ENCODE measurements around the gene CD63.

The CD63 gene

DNA sequence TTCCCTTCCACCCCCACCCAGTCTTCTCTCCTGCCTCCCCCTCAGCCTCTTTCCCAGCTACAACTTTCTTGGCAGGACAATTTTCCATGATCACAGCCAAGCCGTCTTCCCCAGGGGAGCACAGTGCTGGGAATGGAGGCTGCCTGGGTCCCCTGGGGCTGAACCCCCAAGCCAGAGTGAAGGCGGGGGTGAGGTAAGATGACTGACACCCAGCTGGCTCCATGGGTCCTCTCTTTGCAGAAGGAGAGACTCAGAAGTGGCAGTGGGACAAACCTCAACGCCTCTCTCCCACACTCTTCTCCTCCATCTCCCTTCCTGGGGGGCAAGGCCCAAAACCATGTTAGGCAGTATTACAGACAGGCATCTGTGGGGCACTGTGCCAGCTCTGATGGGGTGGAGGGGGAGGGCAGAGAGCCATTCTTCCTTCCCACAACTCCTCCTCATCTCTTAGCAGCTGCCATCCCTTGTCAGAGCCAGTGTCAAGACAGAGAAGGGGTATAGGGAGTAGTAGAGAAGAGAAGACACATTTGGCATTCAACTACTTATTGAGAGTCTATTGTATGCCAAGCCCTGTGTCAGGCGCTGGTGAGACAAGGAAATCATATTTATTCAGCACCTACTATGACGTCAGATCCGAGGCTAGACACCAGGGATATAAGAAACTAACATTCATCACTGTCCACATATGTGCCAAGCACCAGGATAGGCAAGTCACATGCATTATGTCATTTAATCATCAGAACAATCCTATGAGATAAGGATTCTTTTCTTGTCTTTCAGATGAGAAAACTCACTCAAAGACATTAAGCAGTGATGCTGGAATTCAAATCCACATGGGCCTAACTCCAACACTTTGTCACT lies 24.7 kb downstream of the CD63 start:
- DNase-seq: no peak

DNA sequence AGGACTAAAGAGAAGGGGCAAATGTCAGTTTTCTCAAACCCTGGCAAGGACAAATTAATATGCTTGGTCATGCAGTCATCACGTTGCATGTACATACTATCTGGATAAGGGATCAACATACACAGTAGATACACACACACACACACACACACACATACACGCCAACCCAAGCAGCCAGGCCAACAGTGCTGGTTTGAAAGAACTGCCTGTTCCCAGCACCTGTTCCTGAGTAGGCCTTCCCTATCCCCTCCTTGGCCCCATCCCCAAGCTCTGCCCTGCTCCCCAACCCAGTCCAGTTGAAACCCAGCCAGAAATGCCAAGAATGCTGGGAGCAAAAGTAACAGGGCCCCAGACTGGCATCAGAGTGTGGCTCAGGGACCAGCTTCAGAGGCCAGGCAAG lies 25.5 kb downstream of the CD63 start:
- no peak for DNase-seq

DNA sequence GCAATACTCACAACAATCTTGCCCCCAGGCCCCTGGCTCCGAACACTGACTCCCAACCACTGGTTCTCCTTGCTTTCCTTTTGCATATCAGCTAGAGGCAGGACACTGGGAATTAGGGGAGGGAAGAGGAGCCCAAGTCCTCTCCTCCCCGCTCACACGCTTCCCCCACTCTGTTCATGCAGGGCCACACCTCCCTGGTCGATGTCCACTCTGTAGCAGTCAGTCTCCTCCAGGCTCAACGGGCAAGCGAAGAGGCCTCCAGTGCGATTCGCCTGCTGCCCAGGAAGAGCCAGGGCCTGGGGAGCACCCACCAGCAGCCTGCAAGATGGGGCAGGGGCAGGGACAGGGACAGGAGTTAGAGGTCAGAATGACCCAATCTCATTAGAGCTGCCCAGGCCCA lies 25.9 kb downstream of the CD63 start:
- DNase-seq: no peak

DNA sequence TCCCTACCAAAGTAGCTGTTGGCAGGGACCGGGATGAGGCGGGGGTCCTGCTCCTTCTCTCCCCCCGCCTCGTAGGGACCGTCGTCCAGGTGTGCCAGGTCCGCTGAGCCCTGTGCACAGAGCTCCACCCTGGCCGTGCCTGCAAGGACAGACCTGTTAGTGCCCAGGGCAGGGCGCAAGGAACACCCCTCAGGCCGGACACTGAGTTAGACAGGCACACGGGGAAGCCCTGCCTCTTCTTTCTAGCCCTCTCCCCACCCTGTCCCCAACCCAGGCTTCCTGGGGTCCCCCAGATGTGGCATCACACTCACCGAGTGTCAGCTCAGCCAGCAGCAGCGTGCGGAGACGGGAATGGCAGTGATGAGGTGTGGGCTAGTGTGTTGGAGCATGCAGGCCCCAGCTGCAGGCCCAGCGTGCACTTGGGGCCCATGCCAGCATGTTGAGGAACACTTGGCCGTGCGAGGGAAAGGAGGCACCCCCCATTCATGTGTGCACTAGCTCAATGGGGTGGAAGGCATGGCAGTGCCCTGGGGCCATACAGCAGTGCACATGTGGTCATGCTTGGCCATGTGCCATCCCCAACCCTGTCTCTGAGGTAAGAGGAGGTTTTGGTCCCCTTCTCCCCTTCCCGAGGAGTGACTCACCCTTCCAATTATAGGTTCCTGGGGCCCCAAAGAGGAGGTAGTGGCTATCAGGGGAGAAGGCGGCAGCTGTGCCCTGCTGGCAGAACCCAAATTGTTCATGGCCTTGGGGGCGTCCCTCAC lies 28.4 kb downstream of the CD63 start:
- no peak for DNase-seq

DNA sequence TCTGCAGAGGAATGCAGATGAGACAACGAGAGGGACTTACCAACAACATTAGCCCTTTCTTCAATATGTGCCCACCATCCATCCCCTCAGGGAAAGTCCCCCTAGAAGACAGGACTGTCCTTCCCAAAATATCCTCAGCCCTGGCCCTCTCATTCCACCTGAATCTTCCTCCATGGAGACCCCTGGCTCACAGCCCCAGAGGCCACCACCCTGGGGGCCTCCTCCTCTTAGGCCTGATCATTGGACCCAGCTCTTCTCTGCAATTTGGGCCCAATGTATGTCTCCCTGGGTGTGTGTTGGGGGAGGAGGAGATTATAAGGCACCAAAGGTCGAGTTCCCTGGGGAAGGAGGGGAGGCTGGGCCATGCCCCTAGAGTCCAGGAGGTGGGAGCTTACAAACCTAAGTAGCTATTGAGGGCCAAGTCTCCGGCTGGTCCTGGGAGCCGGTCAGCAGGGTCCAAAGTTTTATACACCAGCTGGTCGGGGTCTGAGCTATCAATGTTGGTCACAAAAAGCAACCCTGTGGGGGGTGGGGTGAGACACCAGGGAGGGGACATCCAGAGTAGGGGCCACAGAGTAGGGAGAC lies 29.2 kb downstream of the CD63 start:
- no peak for DNase-seq

DNA sequence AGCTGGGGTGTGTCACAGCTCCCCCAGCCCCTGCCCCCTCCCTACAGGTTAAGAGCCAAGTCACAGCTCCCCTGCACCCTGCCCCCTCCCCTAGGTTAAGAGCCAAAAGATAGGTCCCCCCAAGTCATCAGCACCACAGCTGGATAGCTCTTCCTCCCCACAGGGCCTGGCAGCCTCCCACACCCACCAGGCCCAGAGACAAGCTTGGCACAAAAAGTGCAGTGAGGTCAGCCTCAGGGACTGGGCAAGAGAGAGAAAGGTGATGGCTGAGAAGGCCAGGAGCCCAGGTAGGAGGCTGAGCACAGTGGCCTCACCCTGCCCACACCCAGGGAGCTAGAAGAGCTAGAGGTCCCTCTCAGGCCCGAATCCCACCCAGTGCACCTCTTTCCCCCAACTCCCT lies 29.8 kb downstream of the CD63 start:
- no peak for DNase-seq

DNA sequence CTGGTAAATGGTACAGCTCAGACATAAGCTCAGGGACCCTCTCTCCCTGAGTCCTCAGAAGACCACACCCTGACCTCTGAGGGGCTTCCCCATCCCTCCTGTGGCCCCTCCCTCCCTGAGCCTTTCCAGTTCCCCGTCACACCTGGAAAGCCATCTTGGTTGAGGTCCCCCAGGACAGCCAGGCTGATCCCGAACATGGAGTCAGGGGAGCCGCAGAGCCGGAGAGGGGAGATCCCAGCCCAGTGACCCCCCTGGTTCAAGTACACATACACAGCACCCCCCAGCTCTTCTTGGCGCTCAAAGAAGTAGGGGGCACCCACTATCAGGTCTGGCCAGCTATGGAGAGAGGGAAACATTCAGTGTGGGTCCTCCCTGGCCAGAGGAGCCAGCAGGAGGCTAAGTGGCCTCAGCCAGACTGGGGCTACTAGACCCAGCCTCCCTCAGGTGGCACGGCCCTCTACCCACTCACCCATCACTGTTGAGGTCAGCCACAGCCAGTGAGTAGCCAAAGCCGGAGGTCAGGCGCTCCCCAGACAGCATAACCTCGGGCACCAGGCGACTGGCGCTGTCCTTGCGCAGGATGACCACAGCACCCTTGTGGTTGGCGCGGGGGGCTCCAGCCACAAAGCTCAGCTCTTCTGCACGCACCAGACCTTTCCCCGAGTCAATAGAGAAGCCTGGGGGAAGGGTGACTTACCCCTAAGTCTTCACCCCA lies 30.4 kb downstream of the CD63 start:
- no peak for DNase-seq

DNA sequence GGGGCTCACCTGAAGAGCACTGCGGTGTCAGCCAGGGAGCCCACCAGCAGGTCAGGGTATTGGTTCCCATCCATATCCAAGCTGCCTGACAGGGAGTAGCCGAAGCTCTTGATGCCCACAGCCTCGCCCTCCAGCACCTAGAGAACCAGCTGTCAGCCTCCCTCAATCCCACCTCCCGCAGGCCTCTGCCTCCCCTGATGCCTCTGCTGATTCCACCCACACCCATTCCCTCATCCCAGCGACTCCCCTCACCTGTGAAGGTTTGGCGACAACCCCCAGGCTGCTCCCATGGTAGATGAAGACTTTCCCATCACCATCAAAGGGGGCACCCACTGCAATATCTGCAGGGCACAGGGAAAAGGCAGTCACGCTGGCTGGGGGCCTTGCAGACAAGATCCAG lies 31.1 kb downstream of the CD63 start:
- DNase-seq: no peak

DNA sequence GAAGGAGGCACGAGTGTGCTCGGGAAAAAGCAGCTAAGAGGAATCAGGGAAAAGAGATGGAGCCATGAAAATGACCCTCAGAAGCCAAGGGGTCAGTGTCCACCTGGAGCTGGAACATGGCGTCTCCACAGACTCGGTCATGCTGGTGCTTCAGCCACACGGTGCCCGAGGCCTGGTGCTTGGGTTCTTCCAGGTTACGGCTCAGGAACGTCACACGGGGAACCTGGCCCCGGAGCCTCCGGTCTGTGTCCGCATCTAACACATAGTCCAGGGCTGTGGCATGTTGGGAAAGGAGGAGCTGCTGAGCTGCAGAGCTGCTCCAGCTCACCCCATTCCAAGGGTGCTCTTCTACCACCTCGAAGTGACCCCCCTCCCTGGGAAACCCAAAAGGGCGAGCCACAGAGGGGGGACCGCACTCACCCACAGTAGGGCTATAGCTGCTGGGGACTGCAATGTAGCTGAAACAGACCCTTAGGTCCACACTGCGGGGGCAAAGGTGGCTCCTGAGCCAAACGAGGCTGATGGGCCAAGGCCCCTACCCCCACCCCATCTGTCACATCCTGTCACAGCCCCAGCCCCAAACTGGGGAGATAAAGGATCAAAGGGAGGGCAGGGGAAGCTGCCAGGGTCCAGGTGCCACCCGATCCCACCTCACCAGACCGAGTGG lies 31.9 kb downstream of the CD63 start:
- DNase-seq: no peak

DNA sequence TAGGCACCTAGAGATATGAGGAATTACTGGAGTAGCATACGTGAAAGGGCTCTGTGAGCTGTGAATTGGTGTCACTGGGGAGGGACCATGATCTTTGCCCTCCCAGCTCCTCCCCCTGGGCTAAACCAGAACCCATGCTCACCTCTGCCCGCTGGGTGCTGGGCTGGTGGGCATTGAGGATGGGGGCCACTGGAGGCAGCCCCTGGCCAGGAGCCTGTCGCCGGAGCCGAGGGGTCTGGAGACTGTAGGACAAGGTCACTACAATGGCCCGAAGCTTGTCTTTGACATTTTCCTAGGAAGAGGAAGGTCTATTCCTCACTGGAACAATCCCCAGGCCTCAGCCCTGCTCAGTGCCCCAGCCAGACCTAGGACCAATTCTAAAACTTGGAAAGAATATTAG lies 32.7 kb downstream of the CD63 start:
- DNase-seq: no peak

DNA sequence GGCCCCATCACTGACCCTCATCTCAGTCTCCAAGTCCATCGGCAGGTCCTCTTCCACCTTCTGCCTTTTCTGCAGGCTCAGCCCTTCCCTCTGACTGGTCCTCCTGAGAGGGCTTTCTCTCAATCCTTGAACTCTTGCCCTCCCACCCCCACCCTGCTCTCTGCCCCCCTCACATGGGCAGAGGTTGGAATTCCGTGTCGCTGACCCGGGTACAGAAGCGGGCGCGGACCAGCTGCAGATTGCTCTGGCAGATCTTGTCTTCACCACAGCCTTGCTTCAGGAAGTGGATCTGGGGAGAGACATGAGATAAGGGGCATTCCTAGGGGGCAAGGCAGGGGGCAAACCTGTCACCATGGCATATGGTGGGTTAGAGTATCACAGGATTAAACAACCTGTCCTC lies 33.5 kb downstream of the CD63 start:
- DNase-seq: no peak

DNA sequence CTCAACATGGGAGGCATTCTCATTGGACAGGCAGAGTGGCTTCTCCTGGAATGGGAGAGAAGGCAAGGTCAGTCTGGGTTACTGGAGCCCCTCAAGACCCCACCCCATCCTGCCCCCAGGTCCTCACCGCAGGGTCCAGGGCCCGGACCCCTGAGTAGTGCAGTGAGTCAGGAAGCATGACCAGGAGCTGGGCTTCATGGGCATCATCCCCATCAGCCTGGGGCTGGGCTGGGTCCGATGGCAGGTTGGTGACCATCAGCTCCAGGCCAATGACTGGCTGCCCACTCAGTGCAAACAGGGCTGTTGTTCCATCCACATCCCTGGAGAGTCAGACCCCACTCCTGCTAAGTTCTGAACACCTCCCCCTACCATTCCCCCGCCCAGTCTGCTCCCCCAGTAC lies 34.2 kb downstream of the CD63 start:
- DNase-seq: no peak

DNA sequence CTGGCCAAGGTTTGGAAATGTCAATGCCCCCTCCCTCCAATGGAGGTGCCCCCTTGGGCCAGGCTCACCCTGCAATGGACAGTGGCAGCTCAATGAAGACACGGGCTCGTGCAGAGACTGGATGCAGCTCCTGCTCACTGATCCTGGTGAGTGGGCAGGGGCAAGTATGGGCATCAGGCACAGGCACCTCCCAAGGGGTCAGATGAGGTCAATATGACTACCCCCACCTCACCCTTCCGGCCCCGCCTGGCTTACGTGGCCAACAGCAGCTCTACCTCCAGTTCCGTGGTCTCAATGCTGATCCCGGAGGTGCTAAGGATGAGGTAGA lies 34.7 kb downstream of the CD63 start:
- DNase-seq: no peak

DNA sequence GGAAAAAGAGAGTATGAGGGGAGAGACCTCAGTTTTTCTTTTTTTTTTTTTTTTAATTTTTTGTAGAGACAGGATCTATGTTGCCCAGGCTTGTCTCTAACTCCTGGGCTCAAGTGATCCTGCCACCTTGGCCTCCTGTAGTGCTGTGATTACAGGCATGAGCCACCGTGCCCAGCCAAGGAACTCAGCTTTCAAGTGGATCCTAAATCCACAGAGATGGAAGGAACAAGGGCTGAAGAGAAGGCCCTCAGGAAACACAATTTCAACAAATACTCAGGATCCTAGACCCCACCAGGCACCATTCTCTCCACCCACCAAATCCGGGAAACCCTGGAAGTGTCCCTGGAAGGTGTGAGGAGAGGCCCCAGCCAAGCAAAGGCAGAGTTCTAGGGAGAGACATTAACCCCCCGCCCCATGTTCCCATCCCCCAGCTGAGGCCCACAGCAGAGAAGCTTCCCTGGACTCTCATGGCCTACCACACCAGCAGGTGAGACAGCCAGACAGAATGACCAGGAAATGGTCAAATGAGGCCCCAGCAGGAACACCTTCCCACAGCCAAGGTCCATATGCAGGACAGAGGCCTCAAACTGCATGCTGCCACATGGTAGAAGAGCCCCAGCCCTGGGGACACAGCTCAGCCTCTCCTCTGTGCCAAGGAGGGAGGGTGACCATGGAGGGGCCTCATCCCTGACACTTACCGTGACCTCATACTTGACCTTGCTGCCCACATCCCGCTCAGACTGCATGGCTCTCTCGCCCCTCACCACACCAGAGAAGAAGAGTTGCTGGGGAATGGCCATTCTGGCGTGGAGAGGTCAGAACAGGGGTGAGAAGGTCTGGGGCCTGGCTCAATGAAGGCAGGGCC lies 35.3 kb downstream of the CD63 start:
- DNase-seq: no peak

DNA sequence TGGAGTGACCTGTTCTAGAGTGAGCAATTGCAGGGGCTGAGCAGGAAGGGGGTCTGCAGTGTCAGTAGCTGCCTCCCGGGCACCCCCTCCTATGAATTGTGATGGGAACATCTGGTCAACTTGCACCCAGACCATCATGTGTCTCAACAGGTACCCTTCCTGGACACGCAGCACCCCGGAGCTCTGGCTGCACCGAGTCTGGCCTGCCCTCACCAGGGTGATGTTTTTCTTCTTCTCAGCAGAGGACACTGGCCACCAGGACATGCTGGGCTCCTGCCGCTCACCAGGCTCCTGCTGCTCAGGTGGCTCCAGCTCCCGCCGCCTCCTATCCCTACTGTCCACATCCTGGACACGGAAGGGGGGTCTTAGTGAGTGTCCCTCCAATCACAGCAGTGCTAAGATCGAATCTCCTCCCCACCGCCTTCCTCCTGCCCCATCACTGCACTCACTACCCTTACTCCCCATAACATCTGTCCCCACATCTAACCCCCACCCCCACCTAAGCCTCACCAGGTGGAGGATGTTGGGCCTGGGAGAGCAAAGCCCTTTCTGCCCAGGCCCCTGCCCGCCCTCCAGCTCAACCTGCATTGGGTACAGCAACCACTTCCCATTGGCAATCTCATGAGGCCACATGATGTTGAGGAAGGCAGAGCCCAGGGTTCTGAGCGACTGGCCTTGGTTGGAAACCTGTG lies 36.0 kb downstream of the CD63 start:
- no peak for DNase-seq

DNA sequence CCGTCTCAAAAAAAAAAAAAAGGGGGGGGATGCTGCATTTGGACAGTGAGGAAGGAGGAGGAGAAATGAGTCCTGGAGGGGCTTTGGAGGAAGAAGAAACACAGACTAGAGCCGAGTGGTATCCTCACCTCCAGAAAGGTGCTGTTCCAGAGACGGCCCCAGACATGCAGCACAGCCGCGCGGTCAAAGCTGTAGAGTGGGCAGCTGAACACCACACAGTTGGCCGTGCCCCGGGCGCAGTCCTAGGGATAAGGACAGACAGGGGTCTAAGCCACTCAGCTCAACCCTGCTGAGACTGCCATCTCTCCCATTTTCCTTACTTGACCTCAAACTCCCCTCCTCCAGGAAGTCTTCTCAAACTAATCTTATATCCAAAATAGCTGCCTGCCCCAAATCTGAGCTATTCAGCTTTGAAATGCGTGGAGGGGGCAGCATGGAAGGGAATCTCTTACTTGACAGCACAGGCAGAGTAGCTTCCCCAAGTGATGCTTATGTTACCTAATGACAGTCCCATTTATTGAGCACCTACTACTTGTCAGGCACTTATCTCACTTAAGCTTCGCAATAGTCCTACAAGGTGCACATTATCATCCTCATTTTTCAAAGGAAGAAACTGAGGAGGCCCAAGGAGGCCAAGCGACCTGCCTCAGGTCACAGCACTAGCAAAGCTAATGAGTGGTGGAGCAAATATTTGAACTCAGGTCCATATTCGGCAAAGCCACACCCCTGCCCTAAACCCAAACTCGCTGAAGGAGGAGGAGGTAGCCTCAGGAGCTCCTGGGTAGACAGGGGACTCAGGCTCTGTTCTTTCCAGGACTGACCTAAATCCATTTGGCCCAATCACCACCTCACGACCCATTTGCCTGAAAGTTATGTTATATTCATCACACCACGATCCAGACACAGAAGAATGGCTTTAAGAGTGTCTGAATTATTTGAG lies 39.8 kb downstream of the CD63 start:
- no peak for DNase-seq

DNA sequence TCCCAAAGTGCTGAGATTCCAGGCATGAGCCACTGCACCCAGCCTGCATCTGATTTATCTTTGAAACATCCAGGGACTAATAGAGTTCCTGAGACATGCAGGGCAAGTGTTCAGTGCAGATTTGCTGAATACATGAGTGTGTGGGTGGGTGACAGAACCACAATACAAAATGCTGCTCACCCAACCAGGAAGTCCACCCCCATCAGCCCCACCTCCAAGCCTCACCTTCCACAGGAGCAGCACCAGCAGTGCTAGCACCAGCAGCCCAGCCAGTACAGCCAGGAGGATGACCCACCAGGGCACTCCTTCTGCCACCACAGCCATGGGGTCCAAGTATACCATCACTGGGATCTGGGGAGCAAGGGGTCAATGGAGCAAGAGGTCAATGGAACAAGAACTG lies 41.1 kb downstream of the CD63 start:
- DNase-seq: no peak

DNA sequence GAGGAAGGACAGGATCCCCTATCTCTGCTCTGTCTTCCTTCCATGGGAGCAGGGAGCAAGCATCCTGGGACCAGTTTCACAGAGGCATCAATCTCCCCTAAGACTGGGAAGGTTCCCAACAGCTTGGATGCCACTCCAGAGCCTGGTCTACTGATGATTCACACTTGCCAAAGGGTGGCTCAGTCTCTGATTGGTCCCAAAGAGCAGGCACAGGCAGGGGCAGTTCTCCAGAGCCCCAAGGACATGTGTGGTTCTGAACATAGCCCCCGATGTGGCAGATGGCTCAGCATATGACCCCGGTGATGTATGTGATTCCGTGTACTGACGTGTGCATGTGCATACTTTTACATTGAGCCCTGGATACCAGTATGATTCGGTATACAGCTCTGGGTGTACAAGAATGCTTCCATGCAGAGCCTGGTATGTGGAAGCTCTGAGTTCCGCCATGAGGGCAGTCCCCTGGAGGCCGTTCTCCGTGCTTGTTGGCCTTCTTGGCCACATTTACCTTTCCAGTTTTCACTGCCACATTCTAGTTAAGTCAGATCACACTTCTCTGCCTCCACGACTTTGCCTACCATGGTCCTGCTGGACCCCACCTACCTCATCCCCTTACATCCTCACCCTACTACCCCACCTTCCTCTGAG lies 42.3 kb downstream of the CD63 start:
- DNase-seq: no peak

DNA sequence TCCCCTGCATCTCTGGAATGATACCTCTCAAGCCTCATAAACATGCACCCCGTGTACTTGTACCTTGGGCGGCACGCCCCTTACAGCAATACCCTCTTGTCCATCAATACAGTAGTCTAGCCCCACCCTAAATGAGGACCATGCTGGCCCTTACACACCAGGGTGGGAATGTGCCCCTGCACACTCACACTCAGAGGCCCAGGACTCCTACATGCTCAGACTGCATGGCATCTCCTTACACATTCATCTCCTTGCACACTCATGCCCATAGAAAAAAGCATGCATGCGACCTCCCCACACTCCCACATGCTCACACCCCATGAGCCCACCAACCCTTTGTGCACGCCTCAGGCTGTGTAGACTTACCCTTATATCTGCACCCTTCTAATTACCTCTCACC lies 43.1 kb downstream of the CD63 start:
- DNase-seq: no peak

Measured in CD4-positive, alpha-beta T cell treated with Interleukin-1 beta for 1 hour (primary cell).